Cardiac muscle cell (in vitro differentiated cells and primary cell): ENCODE measurements around the gene ZNF536. TPM values are rescaled to one million over a fixed set of nuclear protein-coding genes. Genes with fewer than 3 reads are reported as not detected.

Experiments used
- DNase-seq, 2 donors: peaks; one replicate each; pipeline versions ENCODE4 v3.0.0 to v3.0.0-alpha.2; 2010 to 2017; ENCODE audit warnings: low read depth in 1 of 2, low spot score in 1 of 2
- H3K27ac ChIP-seq: fragments of 200-600 bp; sonication (generic); 2 replicates; pipeline ENCODE4 v1.5.1; 2016
- H3K27me3 ChIP-seq: fragments of 200-600 bp; sonication (generic); 2 replicates; pipeline ENCODE4 v1.6.0; 2016; ENCODE audit warnings: control low read depth
- H3K36me3 ChIP-seq: fragments of 200-600 bp; sonication (generic); 2 replicates; pipeline ENCODE4 v1.5.1; 2016; ENCODE audit warnings: control low read depth
- H3K4me1 ChIP-seq: fragments of 200-600 bp; sonication (generic); 2 replicates; pipeline ENCODE4 v1.8.1; 2017; ENCODE audit warnings: low read depth, mild to moderate bottlenecking, mixed run types
- H3K4me3 ChIP-seq: fragments of 200-600 bp; sonication (generic); 2 replicates; pipeline ENCODE4 v1.5.1; 2016; ENCODE audit warnings: mild to moderate bottlenecking
- H3K9me3 ChIP-seq: fragments of 200-600 bp; sonication (generic); 2 replicates; pipeline ENCODE4 v1.5.1; 2017; ENCODE audit warnings: low read depth, mild to moderate bottlenecking, control low read depth
- CTCF ChIP-seq: IDR thresholded peaks from 2 replicates; pipeline ENCODE4 v1.5.1; 2012; ENCODE audit warnings: low read depth, mild to moderate bottlenecking, low read length
- polyA plus RNA-seq: library from polyadenylated mRNA; unstranded; fragments of >200 nt; fragmentation: Nextera tagmentation; extraction: Ambion mirVana; gene quantifications from 2 replicates; pipeline ENCODE4 v1.2.1, GENCODE V29; 2016
- total RNA-seq: library from RNA; depleted of rRNA; stranded (reverse); fragments of >200 nt; gene quantifications from 2 replicates; pipeline ENCODE4 v1.2.3, GENCODE V29; 2016

ZNF536 gene
- total and polyA plus RNA-seq, 2 experiments from 2014 or later, result 0.12 to 0.39 TPM

- Histone ChIP-seq H3K4me1 (no peaks in the 10 kb centered on the region), H3K36me3 (no peaks in the 10 kb centered on the region), H3K4me3 (no peak overlapping the region), H3K27me3 (no peaks in the 10 kb centered on the region), H3K9me3 (no peaks in the 10 kb centered on the region), H3K27ac (no peak overlapping the region)
- DNase-seq, result no peak
- no peak for TF ChIP-seq CTCF
These were observed 234.2 kb downstream of the ZNF536 start for GRCh38 chr19:30606114-30607050.
